Neural crest cell (in vitro differentiated cells): ENCODE results near the gene AATF. TPM values are rescaled to one million over a fixed set of nuclear protein-coding genes. Genes with fewer than 3 reads are reported as not detected.

Source experiments
- DNase-seq: peaks from one replicate; pipeline ENCODE4 v3.0.0; 2021; ENCODE audit warnings: low read depth, mixed read lengths, low spot score
- H3K27ac Mint-ChIP-seq: one replicate; pipeline ENCODE4 v1.8.0; 2021; ENCODE audit warnings: mild to moderate bottlenecking, mixed read lengths; ENCODE audit not compliant: unreplicated experiment
- H3K27me3 Mint-ChIP-seq: 2 replicates; pipeline ENCODE4 v1.8.0; 2021; ENCODE audit warnings: low read depth, mild to moderate bottlenecking, mixed read lengths
- H3K36me3 Mint-ChIP-seq: 2 replicates; pipeline ENCODE4 v1.8.0; 2021; ENCODE audit warnings: low read depth, mild to moderate bottlenecking, mixed read lengths
- H3K4me1 Mint-ChIP-seq: 2 replicates; pipeline ENCODE4 v1.8.0; 2021; ENCODE audit warnings: mixed read lengths
- H3K4me3 Mint-ChIP-seq: one replicate; pipeline ENCODE4 v1.8.0; 2021; ENCODE audit warnings: mild to moderate bottlenecking, mixed read lengths
- H3K9me3 Mint-ChIP-seq: 2 replicates; pipeline ENCODE4 v1.8.0; 2021; ENCODE audit warnings: mixed read lengths
- CTCF ChIP-seq: fragments of 200-600 bp; sonication (generic); conservative IDR thresholded peaks from 2 replicates; pipeline ENCODE4 v1.5.0; 2021; ENCODE audit warnings: antibody characterized with exemption, mild to moderate bottlenecking
- total RNA-seq: library from RNA; stranded (reverse); gene quantifications from 2 replicates; pipeline ENCODE4 v1.2.1, GENCODE V29; 2021

AATF gene
- total RNA-seq, 1 donor from 2014 or later, result 68.3 TPM

GRCh38 chr17:36910513-36910912, 38.2 kb upstream of the AATF start:
- Mint-ChIP-seq H3K4me1 (no peaks in the 10 kb centered on the region), H3K4me3 (no peak overlapping the region), H3K27me3 (peaks cover 45% of the 10 kb centered on the region), H3K9me3 (no peaks in the 10 kb centered on the region), H3K27ac (no peak overlapping the region), H3K36me3 (no peaks in the 10 kb centered on the region)
- no peak for DNase-seq
- no peak for TF ChIP-seq CTCF

GRCh38 chr17:36911001-36911400, 37.8 kb upstream of the AATF start:
- Mint-ChIP-seq H3K4me3 (no peak overlapping the region), H3K36me3 (no peaks in the 10 kb centered on the region), H3K4me1 (no peaks in the 10 kb centered on the region), H3K27me3 (peaks cover 45% of the 10 kb centered on the region), H3K9me3 (no peaks in the 10 kb centered on the region), H3K27ac (no peak overlapping the region)
- no peak for DNase-seq
- TF ChIP-seq CTCF, result no peak

GRCh38 chr17:36913132-36913531, 35.6 kb upstream of the AATF start:
- no peaks in the 10 kb centered on the region for H3K36me3 Mint-ChIP-seq
- no peaks in the 10 kb centered on the region for H3K9me3 Mint-ChIP-seq
- peaks cover 32% of the 10 kb centered on the region for H3K27me3 Mint-ChIP-seq
- H3K4me3 Mint-ChIP-seq, result no peak overlapping the region
- H3K27ac Mint-ChIP-seq, result no peak overlapping the region
- H3K4me1 Mint-ChIP-seq, result peaks cover 4% of the 10 kb centered on the region
- no peak for TF ChIP-seq CTCF
- no peak for DNase-seq

- Mint-ChIP-seq H3K9me3 (no peaks in the 10 kb centered on the region), H3K36me3 (no peaks in the 10 kb centered on the region), H3K27ac (no peak overlapping the region), H3K4me3 (no peak overlapping the region), H3K27me3 (peaks cover 33% of the 10 kb centered on the region), H3K4me1 (peaks cover 29% of the 10 kb centered on the region)
- no peak for TF ChIP-seq CTCF
- no peak for DNase-seq
Measured at GRCh38 chr17:36918211-36918691, 30.5 kb upstream of the AATF start.

- no peak for TF ChIP-seq CTCF
- H3K4me3 Mint-ChIP-seq, result no peak overlapping the region
- H3K27me3 Mint-ChIP-seq, result peaks cover 33% of the 10 kb centered on the region
- H3K27ac Mint-ChIP-seq, result no peak overlapping the region
- no peaks in the 10 kb centered on the region for H3K36me3 Mint-ChIP-seq
- peaks cover 29% of the 10 kb centered on the region for H3K4me1 Mint-ChIP-seq
- no peak for DNase-seq
- no peaks in the 10 kb centered on the region for H3K9me3 Mint-ChIP-seq
Measured at GRCh38 chr17:36919407-36919968, 29.3 kb upstream of the AATF start.
